Measurements from ENCODE around the gene GYPC.

Gene GYPC

DNA sequence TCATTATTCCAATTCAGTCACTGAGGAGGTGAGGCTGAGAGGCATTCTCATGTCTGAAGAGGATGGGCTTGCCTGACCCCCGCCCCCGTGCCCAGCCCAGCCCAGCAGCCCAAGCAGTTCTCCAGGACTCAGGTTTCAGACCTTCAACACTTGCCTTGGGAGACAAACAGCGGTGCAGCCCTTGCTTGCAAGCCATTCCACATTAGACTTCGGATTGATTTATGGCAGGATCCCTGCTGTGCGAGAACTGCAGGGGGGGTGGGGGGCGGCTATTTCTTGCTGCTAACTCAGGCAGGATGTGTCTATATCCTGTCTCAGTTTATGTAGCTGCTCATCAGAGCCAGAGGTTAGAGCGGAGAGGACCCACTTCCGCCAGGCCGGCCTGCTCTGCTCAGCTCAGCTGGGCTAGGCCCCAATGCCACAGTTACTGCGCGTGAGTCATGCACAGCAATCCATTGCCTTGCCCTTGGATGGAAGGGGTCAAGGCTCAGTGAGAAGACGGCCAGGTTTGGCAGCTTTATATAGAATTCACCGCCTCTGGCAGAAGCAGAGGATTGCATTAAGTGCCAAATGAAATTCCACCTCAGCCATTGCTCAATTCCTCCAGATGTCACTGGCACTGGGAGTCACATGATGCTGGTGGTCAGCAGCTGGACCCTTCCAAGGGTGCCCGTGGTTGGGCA, 1.8 kb downstream of the GYPC start:
- Mint-ChIP-seq H3K4me1 (peaks cover 72% of the 10 kb centered on the region), H3K36me3 (peaks cover 9% of the 10 kb centered on the region), H3K4me3 (peak overlapping the region; percentile 87), H3K9me3 (no peaks in the 10 kb centered on the region), H3K27me3 (no peaks in the 10 kb centered on the region), H3K27ac (peak overlapping the region; percentile 95)
- ATAC-seq: peak; percentile 80

GRCh38 chr2:126658319-126658904, 2.5 kb downstream of the GYPC start:
- ATAC-seq: no peak
- Mint-ChIP-seq H3K4me1 (peaks cover 78% of the 10 kb centered on the region), H3K4me3 (peak overlapping the region; percentile 87), H3K9me3 (no peaks in the 10 kb centered on the region), H3K36me3 (peaks cover 10% of the 10 kb centered on the region), H3K27me3 (no peaks in the 10 kb centered on the region), H3K27ac (peak overlapping the region; percentile 95)

GRCh38 chr2:126658905-126659561, 3.1 kb downstream of the GYPC start:
- peak overlapping the region; percentile 73 for H3K4me3 Mint-ChIP-seq
- no peaks in the 10 kb centered on the region for H3K9me3 Mint-ChIP-seq
- H3K4me1 Mint-ChIP-seq: peaks cover 85% of the 10 kb centered on the region
- peak overlapping the region; percentile 95 for H3K27ac Mint-ChIP-seq
- H3K36me3 Mint-ChIP-seq: peaks cover 16% of the 10 kb centered on the region
- ATAC-seq: peak; percentile 46
- H3K27me3 Mint-ChIP-seq: no peaks in the 10 kb centered on the region

GRCh38 chr2:126659562-126660467, 3.9 kb downstream of the GYPC start:
- Mint-ChIP-seq H3K27me3 (no peaks in the 10 kb centered on the region), H3K4me3 (peak overlapping the region; percentile 73), H3K4me1 (peaks cover 92% of the 10 kb centered on the region), H3K27ac (peak overlapping the region; percentile 95), H3K36me3 (peaks cover 18% of the 10 kb centered on the region), H3K9me3 (no peaks in the 10 kb centered on the region)
- ATAC-seq: no peak

- Mint-ChIP-seq H3K9me3 (no peaks in the 10 kb centered on the region), H3K27ac (peak overlapping the region; percentile 95), H3K36me3 (peaks cover 18% of the 10 kb centered on the region), H3K4me3 (no peak overlapping the region), H3K4me1 (peaks cover 92% of the 10 kb centered on the region), H3K27me3 (no peaks in the 10 kb centered on the region)
- no peak for ATAC-seq
Measured at GRCh38 chr2:126660971-126661370, 5.0 kb downstream of the GYPC start.

DNA sequence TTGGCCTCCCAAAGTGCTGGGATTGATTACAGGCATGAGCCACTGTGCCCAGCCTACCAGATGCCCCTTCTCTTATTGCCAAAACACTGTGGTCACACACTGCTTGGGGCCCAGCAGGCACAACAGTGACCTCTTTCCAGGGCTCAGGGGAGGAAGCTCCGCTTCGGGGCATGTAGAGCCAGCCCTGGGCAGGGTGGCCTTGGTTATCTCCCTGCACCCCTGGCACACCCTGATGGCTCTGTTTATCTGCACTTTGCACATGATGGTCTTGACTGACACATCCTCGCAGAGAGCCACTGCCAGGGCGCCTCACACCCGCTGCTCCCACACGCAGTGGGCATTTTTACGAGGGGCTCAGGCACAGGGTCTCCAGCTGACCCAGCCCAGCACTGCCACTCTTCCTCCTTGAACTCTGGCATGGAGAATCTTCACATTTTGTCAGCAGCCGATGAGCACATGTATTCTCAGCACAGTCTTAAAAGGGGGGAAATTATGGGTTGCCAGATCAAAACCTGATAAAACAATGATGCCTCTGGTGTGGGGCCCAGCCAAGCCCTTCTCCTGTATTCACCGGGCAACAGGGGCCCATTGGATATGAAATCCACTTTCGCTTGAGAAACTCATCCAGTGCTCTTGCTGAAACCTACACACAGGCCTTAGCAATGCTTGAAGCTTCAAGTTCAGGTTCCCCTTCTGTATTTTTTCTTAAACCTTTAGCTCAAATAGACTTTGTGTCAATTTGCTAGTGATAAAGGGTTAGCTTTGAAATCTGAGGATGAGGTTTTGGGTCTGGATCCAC, 5.9 kb downstream of the GYPC start:
- ATAC-seq: no peak
- peaks cover 18% of the 10 kb centered on the region for H3K36me3 Mint-ChIP-seq
- H3K27me3 Mint-ChIP-seq: no peaks in the 10 kb centered on the region
- H3K4me3 Mint-ChIP-seq: no peak overlapping the region
- H3K4me1 Mint-ChIP-seq: peaks cover 97% of the 10 kb centered on the region
- no peaks in the 10 kb centered on the region for H3K9me3 Mint-ChIP-seq
- peak overlapping the region; percentile 95 for H3K27ac Mint-ChIP-seq

- H3K36me3 Mint-ChIP-seq: peaks cover 18% of the 10 kb centered on the region
- H3K4me3 Mint-ChIP-seq: peak overlapping the region; percentile 5
- H3K9me3 Mint-ChIP-seq: no peaks in the 10 kb centered on the region
- H3K4me1 Mint-ChIP-seq: peaks cover 91% of the 10 kb centered on the region
- H3K27me3 Mint-ChIP-seq: no peaks in the 10 kb centered on the region
- no peak for ATAC-seq
- peak overlapping the region; percentile 95 for H3K27ac Mint-ChIP-seq
Measured at GRCh38 chr2:126662621-126663020, 6.7 kb downstream of the GYPC start.

DNA sequence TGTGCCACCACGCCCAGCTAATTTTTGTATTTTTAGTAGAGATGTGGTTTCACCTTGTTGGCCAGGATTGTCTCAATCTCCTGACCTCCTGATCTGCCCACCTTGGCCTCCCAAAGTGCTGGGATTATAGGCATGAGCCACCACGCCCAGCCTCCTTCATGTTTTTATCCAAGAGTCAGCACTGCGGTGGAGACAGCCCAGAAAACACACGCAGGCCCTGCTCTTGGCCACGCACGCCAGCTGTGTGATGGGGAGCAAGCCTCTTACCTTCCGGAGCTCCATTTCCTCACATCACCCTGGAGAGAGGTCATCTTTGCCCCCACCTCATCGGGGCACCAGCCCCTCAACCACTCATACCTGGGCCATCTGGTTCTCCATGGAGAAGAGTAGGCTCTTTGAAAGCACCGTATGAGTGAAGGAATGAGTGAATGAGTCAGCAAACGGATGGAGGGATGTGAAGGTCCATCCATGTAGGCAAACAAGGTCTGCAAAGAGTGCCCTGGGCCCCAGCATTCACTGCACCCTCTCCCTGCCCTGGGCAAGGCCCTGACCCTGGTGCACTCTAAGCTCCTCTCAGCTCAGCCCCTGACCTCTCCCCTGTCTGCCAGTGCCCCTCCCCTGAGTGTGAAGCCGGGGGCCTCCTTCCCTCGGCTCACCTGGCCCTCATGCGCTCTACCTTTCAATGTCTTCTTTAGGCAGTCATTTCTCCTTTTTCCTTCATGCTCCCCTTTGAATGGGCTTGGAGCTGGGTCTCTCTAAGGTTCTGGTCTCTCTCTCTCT, 7.4 kb downstream of the GYPC start:
- peaks cover 18% of the 10 kb centered on the region for H3K36me3 Mint-ChIP-seq
- peak overlapping the region; percentile 63 for H3K4me3 Mint-ChIP-seq
- H3K27ac Mint-ChIP-seq: peak overlapping the region; percentile 95
- no peaks in the 10 kb centered on the region for H3K9me3 Mint-ChIP-seq
- no peak for ATAC-seq
- H3K4me1 Mint-ChIP-seq: peaks cover 83% of the 10 kb centered on the region
- no peaks in the 10 kb centered on the region for H3K27me3 Mint-ChIP-seq

GRCh38 chr2:126664234-126664633, 8.3 kb downstream of the GYPC start:
- peak overlapping the region; percentile 63 for H3K4me3 Mint-ChIP-seq
- peaks cover 21% of the 10 kb centered on the region for H3K36me3 Mint-ChIP-seq
- peak overlapping the region; percentile 95 for H3K27ac Mint-ChIP-seq
- no peaks in the 10 kb centered on the region for H3K9me3 Mint-ChIP-seq
- H3K27me3 Mint-ChIP-seq: no peaks in the 10 kb centered on the region
- peaks cover 75% of the 10 kb centered on the region for H3K4me1 Mint-ChIP-seq
- ATAC-seq: peak; percentile 82

DNA sequence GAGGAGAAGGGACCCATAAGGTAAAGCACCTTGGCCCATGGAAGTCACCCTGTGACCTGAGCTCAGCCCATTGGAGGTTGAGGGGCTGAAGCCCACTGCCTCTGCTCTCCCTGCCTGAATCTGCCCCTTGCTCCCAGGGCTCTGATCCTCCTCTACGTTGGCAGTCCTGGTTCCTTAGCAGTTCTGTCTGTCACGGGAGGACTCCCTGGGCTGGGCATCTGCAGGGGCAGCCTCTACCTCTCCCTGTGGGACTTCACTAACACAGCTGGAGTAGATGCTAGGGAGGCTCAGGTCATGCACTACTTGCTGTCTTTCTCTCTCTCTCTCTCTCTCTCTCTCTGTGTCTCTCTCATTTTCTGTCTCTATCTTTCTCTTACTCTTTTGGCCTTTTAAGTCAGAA, 8.7 kb downstream of the GYPC start:
- H3K4me3 Mint-ChIP-seq: peak overlapping the region; percentile 4
- ATAC-seq: peak; percentile 16

GRCh38 chr2:126665483-126665882, 9.5 kb downstream of the GYPC start:
- no peak for ATAC-seq
- Mint-ChIP-seq H3K27ac (peak overlapping the region; percentile 95), H3K27me3 (no peaks in the 10 kb centered on the region), H3K36me3 (peaks cover 34% of the 10 kb centered on the region), H3K4me1 (peaks cover 62% of the 10 kb centered on the region), H3K4me3 (no peak overlapping the region), H3K9me3 (no peaks in the 10 kb centered on the region)

More for the DNA sequence above, 8.7 kb downstream of the GYPC start:
- Mint-ChIP-seq H3K9me3 (no peaks in the 10 kb centered on the region), H3K4me1 (peaks cover 71% of the 10 kb centered on the region), H3K36me3 (peaks cover 25% of the 10 kb centered on the region), H3K27me3 (no peaks in the 10 kb centered on the region), H3K27ac (peak overlapping the region; percentile 95)

DNA sequence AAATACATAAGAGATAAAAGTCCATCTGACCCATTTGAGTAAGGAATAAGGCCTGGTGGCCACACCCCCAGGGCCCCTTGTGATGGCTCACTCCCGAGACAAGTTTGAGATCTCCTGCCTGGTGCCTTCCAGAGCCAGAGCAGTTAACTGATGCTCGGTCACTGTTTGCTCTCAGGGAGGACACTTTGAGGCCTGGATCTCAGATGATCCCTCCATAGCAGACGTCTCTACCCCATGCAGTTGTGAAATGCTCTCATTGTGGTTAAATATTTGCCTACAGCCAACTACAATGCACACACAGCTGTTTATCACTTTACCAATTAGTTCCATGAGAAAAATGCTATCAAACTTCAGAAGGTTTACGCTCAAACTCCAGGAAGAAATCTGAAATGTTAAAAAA, 12.3 kb downstream of the GYPC start:
- Mint-ChIP-seq H3K4me3 (no peak overlapping the region), H3K27ac (no peak overlapping the region), H3K27me3 (no peaks in the 10 kb centered on the region), H3K9me3 (no peaks in the 10 kb centered on the region), H3K36me3 (peaks cover 44% of the 10 kb centered on the region), H3K4me1 (peaks cover 44% of the 10 kb centered on the region)
- no peak for ATAC-seq

- ATAC-seq: no peak
- H3K4me1 Mint-ChIP-seq: peaks cover 28% of the 10 kb centered on the region
- no peak overlapping the region for H3K27ac Mint-ChIP-seq
- H3K4me3 Mint-ChIP-seq: no peak overlapping the region
- no peaks in the 10 kb centered on the region for H3K27me3 Mint-ChIP-seq
- H3K9me3 Mint-ChIP-seq: no peaks in the 10 kb centered on the region
- peaks cover 40% of the 10 kb centered on the region for H3K36me3 Mint-ChIP-seq
Measured at GRCh38 chr2:126669772-126670171, 13.8 kb downstream of the GYPC start.

- no peak overlapping the region for H3K27ac Mint-ChIP-seq
- no peak overlapping the region for H3K4me3 Mint-ChIP-seq
- H3K36me3 Mint-ChIP-seq: peaks cover 55% of the 10 kb centered on the region
- H3K27me3 Mint-ChIP-seq: no peaks in the 10 kb centered on the region
- peaks cover 12% of the 10 kb centered on the region for H3K4me1 Mint-ChIP-seq
- no peak for ATAC-seq
- H3K9me3 Mint-ChIP-seq: peaks cover 5% of the 10 kb centered on the region
Measured at GRCh38 chr2:126671488-126671887, 15.5 kb downstream of the GYPC start.
